Activated CD4-positive, alpha-beta T cell treated with anti-CD3 and anti-CD28 coated beads, Interleukin-2, amount 10 ng/mL, durations not matched to agents 24 days and 14 days (primary cell): ENCODE data around the gene CMTM6. TPM values are rescaled to one million over a fixed set of nuclear protein-coding genes. Genes with fewer than 3 reads are reported as not detected.
"Not testable (repeated sequence)": the region's sequence is repeated elsewhere in the genome, so short reads cannot be mapped to it uniquely, and the experiment has no call there.

Experiments
- DNase-seq: peaks from one replicate; pipeline ENCODE4 v3.0.0; 2022
- H3K27ac Mint-ChIP-seq: one replicate; pipeline ENCODE4 v1.8.0; 2022; ENCODE audit warnings: mild to moderate bottlenecking, mixed read lengths
- H3K27me3 Mint-ChIP-seq: one replicate; pipeline ENCODE4 v1.8.0; 2022; ENCODE audit warnings: mixed read lengths
- H3K36me3 Mint-ChIP-seq: one replicate; pipeline ENCODE4 v1.8.0; 2022; ENCODE audit warnings: low read depth, mild to moderate bottlenecking, mixed read lengths
- H3K4me1 Mint-ChIP-seq: one replicate; pipeline ENCODE4 v1.8.0; 2021; ENCODE audit warnings: mixed read lengths
- H3K4me3 Mint-ChIP-seq: one replicate; pipeline ENCODE4 v1.8.0; 2022; ENCODE audit warnings: mild to moderate bottlenecking, moderate library complexity, mixed read lengths
- H3K9me3 Mint-ChIP-seq: one replicate; pipeline ENCODE4 v1.8.0; 2021; ENCODE audit warnings: mixed read lengths
- intact Hi-C: fragments of 100-400 bp; cut with micrococcal nuclease; formaldehyde crosslinking; loops from one replicate; pipeline ENCODE4 v1.15.1; 2023
- total RNA-seq: library from RNA; stranded (reverse); gene quantifications from 2 replicates; pipeline ENCODE4 v1.2.3, GENCODE V29; 2022

CMTM6 gene
- total RNA-seq, 1 donor from 2014 or later: 79.3 TPM

- Mint-ChIP-seq H3K27me3 (no peaks in the 10 kb centered on the region), H3K36me3 (peaks cover 19% of the 10 kb centered on the region), H3K4me3 (no peak overlapping the region), H3K27ac (no peak overlapping the region), H3K9me3 (no peaks in the 10 kb centered on the region), H3K4me1 (peaks cover 15% of the 10 kb centered on the region)
- no peak for DNase-seq
- intact Hi-C loops: loop anchor here (1.0 kb wide), 1 partner anchor 9 kb away; the partner anchor contains the start of gene CMTM6
Measured at GRCh38 chr3:32493437-32494414, 8.9 kb downstream of the CMTM6 start.

DNA sequence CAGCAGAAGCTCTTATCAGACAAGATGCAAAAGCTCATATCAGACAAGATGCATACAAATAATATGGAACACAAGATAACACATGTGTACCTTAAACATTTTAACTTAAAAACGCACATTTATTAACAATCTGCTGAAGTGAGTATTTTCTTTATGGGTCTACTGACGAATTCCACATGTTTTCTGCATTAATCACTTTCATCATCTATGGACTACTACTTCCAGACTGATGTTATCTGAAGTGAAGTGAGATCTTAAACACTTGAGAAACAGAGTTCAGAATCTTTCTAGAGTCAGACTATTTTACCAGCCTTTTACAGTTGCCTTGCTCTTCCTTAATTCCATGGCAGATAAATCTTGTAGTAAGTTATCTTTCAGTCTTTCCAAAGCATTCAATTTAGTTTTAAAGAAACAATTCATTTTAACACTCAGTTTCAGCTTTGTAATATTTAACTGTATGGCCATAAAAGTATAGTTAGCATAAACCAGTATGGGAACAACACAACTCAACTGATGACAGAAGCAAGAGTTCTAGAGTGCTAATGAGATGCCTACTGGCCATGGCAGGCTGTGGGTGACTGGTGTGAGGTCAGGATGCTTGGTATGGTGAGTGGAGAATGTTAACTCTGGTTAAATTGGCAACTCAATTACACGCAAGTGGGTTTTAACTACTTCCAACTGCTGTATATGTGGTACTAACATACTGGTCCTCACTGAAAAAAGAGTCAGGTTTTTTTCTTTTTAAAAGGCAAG lies 9.8 kb downstream of the CMTM6 start:
- peaks cover 23% of the 10 kb centered on the region for H3K36me3 Mint-ChIP-seq
- H3K27me3 Mint-ChIP-seq: no peaks in the 10 kb centered on the region
- peaks cover 13% of the 10 kb centered on the region for H3K4me1 Mint-ChIP-seq
- no peak overlapping the region for H3K27ac Mint-ChIP-seq
- intact Hi-C loops: loop anchor here (1.0 kb wide), 1 partner anchor 9 kb away; the partner anchor contains the start of gene CMTM6
- DNase-seq: no peak
- H3K4me3 Mint-ChIP-seq: no peak overlapping the region
- H3K9me3 Mint-ChIP-seq: no peaks in the 10 kb centered on the region

- intact Hi-C loops: no loop called here
- peaks cover 6% of the 10 kb centered on the region for H3K4me1 Mint-ChIP-seq
- H3K36me3 Mint-ChIP-seq: peaks cover 36% of the 10 kb centered on the region
Measured at GRCh38 chr3:32488474-32489008, 14.1 kb downstream of the CMTM6 start.

GRCh38 chr3:32487781-32488473 lies 14.7 kb downstream of the CMTM6 start:
- Mint-ChIP-seq H3K9me3 (no peaks in the 10 kb centered on the region), H3K36me3 (peaks cover 40% of the 10 kb centered on the region), H3K4me1 (peaks cover 8% of the 10 kb centered on the region), H3K27me3 (no peaks in the 10 kb centered on the region), H3K4me3 (no peak overlapping the region), H3K27ac (peak overlapping the region; percentile 7)
- intact Hi-C loops: no loop called here
- no peak for DNase-seq

More at GRCh38 chr3:32488474-32489008, 14.1 kb downstream of the CMTM6 start:
- Mint-ChIP-seq H3K9me3 (no peaks in the 10 kb centered on the region), H3K4me3 (no peak overlapping the region), H3K27ac (peak overlapping the region; percentile 7), H3K27me3 (no peaks in the 10 kb centered on the region)
- DNase-seq: no peak

DNA sequence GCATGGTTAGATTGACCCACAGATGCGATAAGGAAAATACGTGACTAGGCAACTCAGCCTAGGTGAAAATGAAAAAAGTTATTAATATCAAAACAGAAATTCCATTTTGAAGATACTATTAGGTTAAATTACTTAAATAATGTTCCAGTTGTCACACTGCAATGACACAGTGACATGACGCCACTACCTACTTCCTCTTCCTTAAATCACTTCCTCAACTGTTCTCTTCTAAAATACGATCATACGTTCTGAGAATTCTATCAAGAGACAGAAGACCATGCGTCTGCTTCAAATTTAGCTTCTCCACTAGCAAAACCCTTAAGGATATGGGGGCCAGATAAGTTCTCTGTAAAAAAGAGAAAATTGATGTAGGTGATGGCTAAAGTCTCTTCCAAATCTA lies 18.2 kb downstream of the CMTM6 start:
- intact Hi-C loops: no loop called here
- H3K27ac Mint-ChIP-seq: no peak overlapping the region
- H3K36me3 Mint-ChIP-seq: peaks cover 63% of the 10 kb centered on the region
- no peaks in the 10 kb centered on the region for H3K27me3 Mint-ChIP-seq
- DNase-seq: no peak
- H3K9me3 Mint-ChIP-seq: no peaks in the 10 kb centered on the region
- H3K4me3 Mint-ChIP-seq: no peak overlapping the region
- H3K4me1 Mint-ChIP-seq: peaks cover 13% of the 10 kb centered on the region

- Mint-ChIP-seq H3K27ac (no peak overlapping the region), H3K36me3 (peaks cover 66% of the 10 kb centered on the region), H3K9me3 (no peaks in the 10 kb centered on the region), H3K27me3 (no peaks in the 10 kb centered on the region), H3K4me1 (peaks cover 13% of the 10 kb centered on the region), H3K4me3 (no peak overlapping the region)
- no peak for DNase-seq
- intact Hi-C loops: no loop called here
Measured at GRCh38 chr3:32483772-32484171, 18.9 kb downstream of the CMTM6 start.

DNA sequence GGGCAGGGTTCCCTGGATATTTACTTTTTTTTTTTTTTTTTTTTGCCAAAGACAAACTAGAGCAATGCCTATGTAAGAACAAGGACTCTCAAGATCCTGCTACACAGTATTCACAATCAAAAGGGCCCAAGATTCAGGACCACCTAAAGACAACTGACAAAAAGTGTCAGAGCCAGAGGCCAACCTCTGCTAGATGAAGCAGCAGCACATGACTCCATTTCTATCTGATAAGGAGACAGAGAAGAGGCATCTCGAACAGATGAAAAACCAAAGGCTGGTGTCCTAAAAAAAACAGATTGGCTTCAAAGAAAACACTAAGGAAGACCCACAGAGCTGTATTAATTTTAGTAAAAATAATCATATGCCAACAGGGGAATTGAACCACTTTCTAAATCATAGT lies 20.0 kb downstream of the CMTM6 start:
- no peak for DNase-seq
- Mint-ChIP-seq H3K36me3 (peaks cover 64% of the 10 kb centered on the region), H3K4me1 (peaks cover 13% of the 10 kb centered on the region)

DNA sequence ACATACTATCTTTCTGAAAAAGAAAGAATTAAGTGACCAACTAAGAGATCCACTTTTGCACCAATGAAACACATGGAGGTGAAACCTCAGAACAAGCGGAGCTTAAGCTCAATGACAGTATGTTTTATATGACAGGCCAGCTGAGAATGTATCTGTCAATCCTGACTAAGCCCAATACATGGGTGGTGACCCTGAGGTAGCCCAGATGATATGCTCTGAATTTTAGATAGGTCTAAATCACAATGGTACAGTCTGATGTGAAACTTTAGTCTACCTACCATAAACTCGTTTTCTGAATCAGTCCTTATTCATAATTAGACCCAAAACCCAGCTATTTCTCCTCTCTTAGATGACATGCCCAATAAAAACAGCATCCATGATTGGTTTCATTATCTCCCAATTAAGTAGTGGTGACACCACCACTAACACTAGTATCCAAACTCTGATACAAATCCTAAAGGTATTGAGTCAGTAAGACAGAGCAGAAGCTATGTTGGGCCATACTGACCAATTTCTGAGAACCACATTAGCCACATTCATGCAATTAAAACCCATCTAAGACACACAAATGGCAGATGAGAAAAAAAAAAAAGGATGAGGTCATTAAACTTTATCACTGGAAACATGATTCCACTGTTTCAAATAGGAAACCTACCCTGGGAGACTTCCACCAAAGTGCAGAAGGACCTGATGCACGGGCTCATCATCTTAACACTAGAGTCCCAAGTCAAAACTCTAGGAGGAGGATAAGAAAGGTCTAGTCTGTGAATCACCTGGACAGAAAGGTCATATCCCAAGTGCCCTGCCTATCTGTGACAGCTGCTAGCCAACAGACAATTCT lies 20.6 kb downstream of the CMTM6 start:
- H3K4me3 Mint-ChIP-seq: no peak overlapping the region
- no peaks in the 10 kb centered on the region for H3K9me3 Mint-ChIP-seq
- intact Hi-C loops: no loop called here
- peaks cover 66% of the 10 kb centered on the region for H3K36me3 Mint-ChIP-seq
- no peaks in the 10 kb centered on the region for H3K27me3 Mint-ChIP-seq
- H3K4me1 Mint-ChIP-seq: peaks cover 13% of the 10 kb centered on the region
- no peak for DNase-seq
- no peak overlapping the region for H3K27ac Mint-ChIP-seq

More for the DNA sequence above, 20.0 kb downstream of the CMTM6 start:
- no peak overlapping the region for H3K4me3 Mint-ChIP-seq
- no peaks in the 10 kb centered on the region for H3K27me3 Mint-ChIP-seq
- no peaks in the 10 kb centered on the region for H3K9me3 Mint-ChIP-seq
- H3K27ac Mint-ChIP-seq: no peak overlapping the region
- intact Hi-C loops: no loop called here

- H3K4me3 Mint-ChIP-seq: no peak overlapping the region
- H3K27ac Mint-ChIP-seq: no peak overlapping the region
- no peaks in the 10 kb centered on the region for H3K27me3 Mint-ChIP-seq
- H3K4me1 Mint-ChIP-seq: peaks cover 11% of the 10 kb centered on the region
- no peak for DNase-seq
- H3K9me3 Mint-ChIP-seq: no peaks in the 10 kb centered on the region
- intact Hi-C loops: no loop called here
- peaks cover 66% of the 10 kb centered on the region for H3K36me3 Mint-ChIP-seq
Measured at GRCh38 chr3:32480604-32481003, 22.0 kb downstream of the CMTM6 start.

DNA sequence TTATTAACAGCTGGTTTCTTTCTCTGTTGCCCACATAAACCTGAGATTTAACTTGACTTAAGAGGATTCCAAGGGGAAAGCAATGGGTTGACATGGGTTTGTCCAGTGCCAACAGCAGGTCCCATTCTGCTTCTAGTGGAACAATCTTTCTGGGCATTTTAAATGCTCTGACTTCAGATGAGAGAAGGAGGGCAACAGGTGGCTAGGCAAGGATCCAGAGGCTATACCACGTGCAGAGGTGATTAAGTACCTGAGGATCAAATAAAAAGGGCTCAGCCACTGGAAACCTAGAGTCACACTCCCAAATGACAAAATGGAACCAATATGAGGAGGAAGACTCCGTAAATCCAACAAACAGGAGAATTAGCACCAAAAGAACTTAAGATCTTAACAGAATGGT lies 28.5 kb downstream of the CMTM6 start:
- intact Hi-C loops: no loop called here
- Mint-ChIP-seq H3K9me3 (no peaks in the 10 kb centered on the region), H3K4me1 (peaks cover 23% of the 10 kb centered on the region), H3K27me3 (no peaks in the 10 kb centered on the region), H3K4me3 (no peak overlapping the region), H3K36me3 (peaks cover 55% of the 10 kb centered on the region), H3K27ac (no peak overlapping the region)
- DNase-seq: no peak

GRCh38 chr3:32472151-32472550 lies 30.5 kb downstream of the CMTM6 start:
- H3K27me3 Mint-ChIP-seq, H3K4me3 Mint-ChIP-seq, H3K27ac Mint-ChIP-seq, intact Hi-C loops, H3K9me3 Mint-ChIP-seq: not testable (repeated sequence)
- DNase-seq: peak; percentile 45
- peaks cover 42% of the 10 kb centered on the region for H3K36me3 Mint-ChIP-seq
- H3K4me1 Mint-ChIP-seq: peaks cover 32% of the 10 kb centered on the region

- intact Hi-C loops: no loop called here
- no peak overlapping the region for H3K4me3 Mint-ChIP-seq
- H3K36me3 Mint-ChIP-seq: peaks cover 37% of the 10 kb centered on the region
- no peak for DNase-seq
- H3K9me3 Mint-ChIP-seq: no peaks in the 10 kb centered on the region
- peaks cover 32% of the 10 kb centered on the region for H3K4me1 Mint-ChIP-seq
- H3K27me3 Mint-ChIP-seq: no peaks in the 10 kb centered on the region
- H3K27ac Mint-ChIP-seq: peak overlapping the region; percentile 20
Measured at GRCh38 chr3:32471246-32471645, 31.4 kb downstream of the CMTM6 start.

DNA sequence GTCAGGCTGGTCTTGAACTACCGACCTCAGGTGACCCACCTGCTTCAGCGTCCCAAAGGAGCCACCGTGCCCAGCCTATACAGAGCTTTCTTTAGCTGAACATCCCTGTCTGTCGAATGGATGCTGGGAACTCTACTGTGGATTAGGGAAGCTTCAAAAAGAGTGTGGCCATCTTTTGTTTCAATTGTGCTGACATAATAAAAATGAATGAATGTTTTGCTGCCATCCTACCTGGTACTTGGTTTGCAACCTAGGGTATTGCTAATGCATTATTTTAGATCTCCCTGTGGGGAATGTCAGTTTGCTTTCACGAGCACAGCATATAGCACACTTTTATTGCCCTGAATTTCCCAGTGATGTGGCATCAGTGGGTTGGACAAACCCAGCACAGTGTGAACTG lies 32.3 kb downstream of the CMTM6 start:
- no peaks in the 10 kb centered on the region for H3K27me3 Mint-ChIP-seq
- H3K36me3 Mint-ChIP-seq: peaks cover 37% of the 10 kb centered on the region
- H3K27ac Mint-ChIP-seq: peak overlapping the region; percentile 29
- DNase-seq: no peak
- no peak overlapping the region for H3K4me3 Mint-ChIP-seq
- H3K9me3 Mint-ChIP-seq: no peaks in the 10 kb centered on the region
- intact Hi-C loops: no loop called here
- H3K4me1 Mint-ChIP-seq: peaks cover 32% of the 10 kb centered on the region
